Testis (tissue), 2 donors: ENCODE results near the gene ADAMTS19.

Experiments used
- POLR2A ChIP-seq: fragments of 450-650 bp; IDR thresholded peaks from one replicate; pipeline ENCODE4 v1.6.1; 2017; ENCODE audit warnings: antibody characterized with exemption, mild to moderate bottlenecking, moderate library complexity
- TF ChIP-seq, protein P1 (sequence below), 3 experiments: fragments of 450-650 bp in 2 of 3; fragments of 200-600 bp in 1 of 3; sonication (generic) in 1 of 3; IDR thresholded peaks; one replicate each; pipeline ENCODE4 v1.5.1; 2016 to 2019; ENCODE audit warnings: antibody characterized with exemption in 3 of 3, mild to moderate bottlenecking in 2 of 3, moderate library complexity in 1 of 3

DNA sequence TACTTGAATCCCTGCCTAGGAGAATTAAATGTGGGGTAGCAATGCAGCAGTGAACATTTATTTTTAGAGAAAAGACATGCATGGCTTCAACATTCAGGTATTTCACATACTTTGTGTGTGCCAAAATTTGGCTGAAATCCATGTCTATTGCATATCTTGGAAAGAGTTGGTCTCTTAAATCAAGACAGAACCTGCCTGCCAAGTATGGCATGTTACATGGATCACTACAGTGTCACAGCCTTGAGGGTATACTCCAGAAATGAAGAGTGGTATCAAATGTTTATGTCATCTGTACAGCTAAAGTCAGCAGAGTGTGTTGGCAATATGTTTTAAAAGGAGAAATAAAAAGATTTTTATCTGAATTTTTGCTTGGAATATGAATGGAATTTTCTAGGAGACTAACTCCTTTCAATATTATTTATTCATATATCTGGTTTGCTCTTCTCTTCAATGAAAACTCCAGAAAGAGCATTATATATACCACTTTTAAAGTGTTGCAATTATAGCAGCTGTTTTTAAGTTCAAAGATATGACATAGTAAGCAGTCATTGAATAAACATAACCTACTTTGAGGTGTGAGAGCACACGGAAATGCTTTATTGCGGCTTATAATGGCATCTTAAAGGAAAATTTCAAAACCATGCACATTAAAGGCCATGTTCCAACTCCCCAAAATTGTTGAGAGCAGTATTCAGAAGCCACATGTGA is 192.4 kb downstream of the ADAMTS19 start:
- TF ChIP-seq POLR2A = no peak
- TF ChIP-seq, protein P1, sequence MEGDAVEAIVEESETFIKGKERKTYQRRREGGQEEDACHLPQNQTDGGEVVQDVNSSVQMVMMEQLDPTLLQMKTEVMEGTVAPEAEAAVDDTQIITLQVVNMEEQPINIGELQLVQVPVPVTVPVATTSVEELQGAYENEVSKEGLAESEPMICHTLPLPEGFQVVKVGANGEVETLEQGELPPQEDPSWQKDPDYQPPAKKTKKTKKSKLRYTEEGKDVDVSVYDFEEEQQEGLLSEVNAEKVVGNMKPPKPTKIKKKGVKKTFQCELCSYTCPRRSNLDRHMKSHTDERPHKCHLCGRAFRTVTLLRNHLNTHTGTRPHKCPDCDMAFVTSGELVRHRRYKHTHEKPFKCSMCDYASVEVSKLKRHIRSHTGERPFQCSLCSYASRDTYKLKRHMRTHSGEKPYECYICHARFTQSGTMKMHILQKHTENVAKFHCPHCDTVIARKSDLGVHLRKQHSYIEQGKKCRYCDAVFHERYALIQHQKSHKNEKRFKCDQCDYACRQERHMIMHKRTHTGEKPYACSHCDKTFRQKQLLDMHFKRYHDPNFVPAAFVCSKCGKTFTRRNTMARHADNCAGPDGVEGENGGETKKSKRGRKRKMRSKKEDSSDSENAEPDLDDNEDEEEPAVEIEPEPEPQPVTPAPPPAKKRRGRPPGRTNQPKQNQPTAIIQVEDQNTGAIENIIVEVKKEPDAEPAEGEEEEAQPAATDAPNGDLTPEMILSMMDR (IDR thresholded peaks at IDR 0.05) = no peak
